Measurements from ENCODE around the gene BCL2L1.

DNA sequence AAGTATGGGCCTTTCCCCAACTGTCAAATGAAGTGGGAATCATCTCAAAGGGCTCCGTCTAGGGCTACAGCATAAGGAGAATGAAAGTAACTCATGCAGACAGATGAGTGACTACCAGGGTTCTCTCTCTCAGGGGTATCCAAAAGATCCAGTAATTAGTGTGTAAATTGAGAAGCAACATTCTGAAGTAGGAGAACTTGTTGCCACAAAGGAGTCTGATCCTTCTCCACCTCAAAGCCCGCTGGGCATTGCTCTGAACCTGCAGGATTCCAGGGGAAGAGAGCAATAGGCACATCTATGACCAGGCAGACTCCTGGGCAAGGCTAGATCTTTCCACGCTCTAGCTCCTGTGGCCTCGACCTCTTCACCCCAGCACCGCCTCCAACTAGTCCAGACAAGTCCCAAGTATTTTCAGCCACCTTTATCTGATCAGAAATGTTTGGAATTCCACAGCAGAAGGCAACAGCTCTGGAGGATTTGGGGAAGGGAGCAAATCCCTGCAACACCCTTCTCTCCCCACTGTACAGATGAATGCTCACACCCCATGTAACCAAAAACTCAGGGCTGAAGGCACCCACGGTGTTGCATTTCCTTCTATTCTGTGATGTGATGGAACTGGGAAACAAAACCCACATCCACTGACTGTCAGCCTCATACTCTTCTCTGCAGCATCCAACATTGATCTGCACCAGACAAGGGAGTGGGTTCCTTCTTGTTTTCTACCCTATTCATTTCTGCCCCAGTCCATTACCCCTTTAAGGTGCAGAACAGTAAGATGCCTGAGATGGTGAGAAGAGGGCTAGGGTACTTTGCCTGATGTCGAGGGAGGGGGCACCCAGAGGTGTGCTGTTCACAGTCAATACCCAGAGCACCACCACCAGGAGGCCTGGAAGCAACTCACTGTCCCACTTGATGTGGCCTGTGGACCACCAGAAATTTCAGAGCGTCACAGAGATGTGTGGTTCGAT lies 44.0 kb downstream of the BCL2L1 start:
- TF ChIP-seq POLR2A (IDR thresholded peaks at IDR 0.05; ENCODE audit: low read depth, low read length) (no peak), POLR2AphosphoS5 (IDR thresholded peaks at IDR 0.05; ENCODE audit: low read depth, low read length) (no peak)

Data from GM12892 (cell line).